Keratinocyte (primary cell): ENCODE results near the gene PSMD12. TPM values are rescaled to one million over a fixed set of nuclear protein-coding genes. Genes with fewer than 3 reads are reported as not detected.

Source experiments
- DNase-seq: peaks from one replicate; pipeline ENCODE4 v3.0.0-alpha.2; 2011; ENCODE audit warnings: low read depth, missing footprints, low spot score
- FAIRE-seq: peaks from 2 replicates; lab custom pipeline; 2011; peaks lifted over from hg19 to GRCh38; lab: Jason Lieb, UNC
- H2AFZ ChIP-seq: 2 replicates; pipeline ENCODE4 v1.6.0; 2012; ENCODE audit warnings: low read length, control low read depth, inconsistent platforms; ENCODE audit not compliant: control insufficient read depth
- H3K27ac ChIP-seq: 2 replicates; pipeline ENCODE4 v1.5.1; 2011; ENCODE audit warnings: low read length; ENCODE audit not compliant: control insufficient read depth, insufficient read depth
- H3K27me3 ChIP-seq: 3 replicates; pipeline ENCODE4 v1.6.0; 2011; ENCODE audit warnings: low read length; ENCODE audit not compliant: control insufficient read depth, insufficient read depth; ENCODE audit errors: extremely low read depth
- H3K36me3 ChIP-seq, 2 experiments: 2 replicates in 1 of 2; 3 replicates in 1 of 2; pipeline ENCODE4 v1.5.1; 2011; ENCODE audit warnings: low read length in 2 of 2, mild to moderate bottlenecking in 1 of 2; ENCODE audit not compliant: control insufficient read depth in 2 of 2, insufficient read depth in 2 of 2; ENCODE audit errors: extremely low read depth in 1 of 2
- H3K4me1 ChIP-seq: 3 replicates; pipeline ENCODE4 v1.5.1; 2011; ENCODE audit warnings: low read length; ENCODE audit not compliant: control insufficient read depth, insufficient read depth; ENCODE audit errors: extremely low read depth
- H3K4me2 ChIP-seq: 3 replicates; pipeline ENCODE4 v1.6.0; 2011; ENCODE audit warnings: low read depth, low read length; ENCODE audit not compliant: control insufficient read depth, insufficient read depth; ENCODE audit errors: extremely low read depth
- H3K4me3 ChIP-seq, 3 experiments: fragments of 200-600 bp in 1 of 3; sonication (generic) in 1 of 3; 2 replicates in 2 of 3; 3 replicates in 1 of 3; pipeline ENCODE4 v1.5.1; 2011 to 2016; ENCODE audit warnings: low read length in 3 of 3, mild to moderate bottlenecking in 3 of 3, control low read depth in 2 of 3, inconsistent platforms in 1 of 3, low read depth in 1 of 3, mixed read lengths in 1 of 3, mixed run types in 1 of 3, moderate library complexity in 1 of 3; ENCODE audit not compliant: control insufficient read depth in 2 of 3, insufficient read depth in 2 of 3; ENCODE audit errors: extremely low read depth in 1 of 3
- H3K79me2 ChIP-seq: 2 replicates; pipeline ENCODE4 v1.6.0; 2012; ENCODE audit warnings: low read length; ENCODE audit not compliant: control insufficient read depth, insufficient read depth
- H3K9ac ChIP-seq: 3 replicates; pipeline ENCODE4 v1.6.0; 2011; ENCODE audit warnings: low read length; ENCODE audit not compliant: control insufficient read depth, insufficient read depth; ENCODE audit errors: extremely low read depth
- H3K9me1 ChIP-seq: 3 replicates; pipeline ENCODE4 v1.6.0; 2011; ENCODE audit warnings: low read length; ENCODE audit not compliant: control insufficient read depth, insufficient read depth; ENCODE audit errors: extremely low read depth
- H3K9me3 ChIP-seq: 2 replicates; pipeline ENCODE4 v1.5.1; 2012; ENCODE audit warnings: low read depth, low read length; ENCODE audit not compliant: control insufficient read depth
- H4K20me1 ChIP-seq: 3 replicates; pipeline ENCODE4 v1.6.0; 2011; ENCODE audit warnings: low read length; ENCODE audit not compliant: control insufficient read depth, insufficient read depth; ENCODE audit errors: extremely low read depth
- EZH2 ChIP-seq: IDR thresholded peaks from one replicate; pipeline ENCODE4 v1.6.1; 2012; ENCODE audit warnings: inconsistent platforms, mild to moderate bottlenecking, low read length, moderate library complexity
- dilution Hi-C: fragments of 300-500 bp; cut with MboI; formaldehyde crosslinking; loops from one replicate; pipeline ENCODE4 v1.7.0; 2020; ENCODE audit warnings: low sequenced_read_pairs; ENCODE audit not compliant: extremely low pct_ligation_motif_present
- polyA plus RNA-seq, 5 experiments: library from polyadenylated mRNA; depleted of rRNA in 3 of 5; stranded (reverse) in 3 of 5; stranded (forward) in 1 of 5; unstranded in 1 of 5; fragments of >200 nt; gene quantifications; 1 replicate in 1 of 5; 2 replicates in 3 of 5; 3 replicates in 1 of 5; pipeline versions ENCODE4 v1.2.1 to v1.2.3, GENCODE V29; 2011 to 2012; ENCODE audit warnings: missing spikeins in 2 of 5, low read depth in 1 of 5, low replicate concordance in 1 of 5
- TF ChIP-seq, protein P1 (sequence below), 3 experiments: IDR thresholded peaks in 1 of 3; conservative IDR thresholded peaks in 1 of 3; optimal IDR thresholded peaks in 1 of 3; 2 replicates in 2 of 3; 3 replicates in 1 of 3; pipeline versions ENCODE3 to v1.5.1; 2011; ENCODE audit warnings: low read length in 3 of 3, mild to moderate bottlenecking in 3 of 3, moderate library complexity in 2 of 3, control low read depth in 1 of 3, inconsistent platforms in 1 of 3; ENCODE audit not compliant: insufficient read depth in 2 of 3; ENCODE audit errors: extremely low read depth in 1 of 3

The PSMD12 gene
- polyA plus RNA-seq, 1 donor (not counting 4 experiments of a cell fraction or from before 2014, with no cell fraction given), result 68.4 TPM

DNA sequence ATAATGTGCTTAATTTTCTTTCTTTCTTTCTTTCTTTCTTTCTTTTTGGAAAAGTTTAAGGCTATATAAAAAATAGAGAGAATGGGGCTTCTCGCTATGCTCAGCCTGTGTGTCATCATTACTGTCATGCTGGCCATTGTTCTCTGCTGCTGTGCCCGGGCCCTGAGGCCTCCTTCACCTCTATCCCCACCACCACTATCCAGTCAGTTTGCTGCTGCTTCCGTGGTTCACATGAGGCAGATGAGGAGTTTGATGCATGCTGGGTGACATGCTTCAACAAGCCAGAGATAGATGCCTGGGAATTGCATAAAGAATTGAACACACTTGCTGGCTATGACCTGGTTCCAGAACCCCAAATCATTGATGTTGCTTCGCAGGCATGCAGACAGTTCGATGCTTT lies 47.0 kb upstream of the PSMD12 start:
- TF ChIP-seq, protein P1, sequence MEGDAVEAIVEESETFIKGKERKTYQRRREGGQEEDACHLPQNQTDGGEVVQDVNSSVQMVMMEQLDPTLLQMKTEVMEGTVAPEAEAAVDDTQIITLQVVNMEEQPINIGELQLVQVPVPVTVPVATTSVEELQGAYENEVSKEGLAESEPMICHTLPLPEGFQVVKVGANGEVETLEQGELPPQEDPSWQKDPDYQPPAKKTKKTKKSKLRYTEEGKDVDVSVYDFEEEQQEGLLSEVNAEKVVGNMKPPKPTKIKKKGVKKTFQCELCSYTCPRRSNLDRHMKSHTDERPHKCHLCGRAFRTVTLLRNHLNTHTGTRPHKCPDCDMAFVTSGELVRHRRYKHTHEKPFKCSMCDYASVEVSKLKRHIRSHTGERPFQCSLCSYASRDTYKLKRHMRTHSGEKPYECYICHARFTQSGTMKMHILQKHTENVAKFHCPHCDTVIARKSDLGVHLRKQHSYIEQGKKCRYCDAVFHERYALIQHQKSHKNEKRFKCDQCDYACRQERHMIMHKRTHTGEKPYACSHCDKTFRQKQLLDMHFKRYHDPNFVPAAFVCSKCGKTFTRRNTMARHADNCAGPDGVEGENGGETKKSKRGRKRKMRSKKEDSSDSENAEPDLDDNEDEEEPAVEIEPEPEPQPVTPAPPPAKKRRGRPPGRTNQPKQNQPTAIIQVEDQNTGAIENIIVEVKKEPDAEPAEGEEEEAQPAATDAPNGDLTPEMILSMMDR (optimal IDR thresholded peaks at IDR 0.05 in 1 of 3, IDR thresholded peaks at IDR 0.05 in 1 of 3, conservative IDR thresholded peaks at IDR 0.05 in 1 of 3; ENCODE audit: extremely low read depth in 1 of 3, insufficient read depth in 2 of 3, low read length in 3 of 3), result no peak
- TF ChIP-seq EZH2, result no peak
- Histone ChIP-seq H3K4me2 (peak overlapping the region; percentile 49), H3K4me1 (peaks cover 13% of the 10 kb centered on the region), H3K79me2 (peaks cover 37% of the 10 kb centered on the region), H3K4me3 (no peak overlapping the region), H3K9me3 (no peaks in the 10 kb centered on the region), H3K9ac (no peak overlapping the region), H3K36me3 (peaks cover 0 to 2% of the 10 kb centered on the region in 2 experiments), H4K20me1 (no peaks in the 10 kb centered on the region), H3K9me1 (no peaks in the 10 kb centered on the region), H3K27me3 (no peaks in the 10 kb centered on the region), H2AFZ (no peak overlapping the region), H3K27ac (peak overlapping the region; percentile 70)
- DNase-seq (peak; percentile 85), FAIRE-seq (peak; percentile 95)
- dilution Hi-C loops, result no loop called here

DNA sequence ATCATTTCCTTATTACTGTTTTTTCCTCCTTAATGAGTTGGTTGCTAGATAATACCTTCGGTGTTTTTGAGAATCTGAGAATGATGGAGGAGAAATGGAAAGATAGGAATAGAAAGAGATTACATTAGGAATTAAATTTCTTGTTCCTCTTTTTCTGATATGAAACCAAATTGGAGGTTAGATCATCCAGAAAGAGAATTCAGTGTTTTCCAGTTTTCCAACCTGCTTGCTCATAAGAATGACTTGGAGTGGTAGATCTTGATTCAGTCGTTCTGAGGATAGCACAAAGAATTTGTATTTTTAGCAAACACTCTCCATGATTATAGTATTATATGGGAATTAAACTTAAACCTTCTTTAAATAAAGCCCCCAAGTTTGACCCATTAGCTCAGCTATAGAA lies 46.6 kb upstream of the PSMD12 start:
- no peaks in the 10 kb centered on the region for H4K20me1 ChIP-seq
- TF ChIP-seq, protein P1 (optimal IDR thresholded peaks at IDR 0.05 in 1 of 3, IDR thresholded peaks at IDR 0.05 in 1 of 3, conservative IDR thresholded peaks at IDR 0.05 in 1 of 3; ENCODE audit: extremely low read depth in 1 of 3, insufficient read depth in 2 of 3, low read length in 3 of 3), result no peak
- TF ChIP-seq EZH2, result no peak
- peak overlapping the region; percentile 56 for H3K27ac ChIP-seq
- H3K9ac ChIP-seq, result no peak overlapping the region
- H2AFZ ChIP-seq, result no peak overlapping the region
- DNase-seq (no peak), FAIRE-seq (no peak)
- H3K27me3 ChIP-seq, result no peaks in the 10 kb centered on the region
- peaks cover 0 to 2% of the 10 kb centered on the region in 2 experiments for H3K36me3 ChIP-seq
- no peaks in the 10 kb centered on the region for H3K9me3 ChIP-seq
- H3K4me1 ChIP-seq, result peaks cover 13% of the 10 kb centered on the region
- peaks cover 36% of the 10 kb centered on the region for H3K79me2 ChIP-seq
- no peak overlapping the region for H3K4me3 ChIP-seq
- dilution Hi-C loops, result no loop called here
- H3K9me1 ChIP-seq, result no peaks in the 10 kb centered on the region
- peak overlapping the region; percentile 49 for H3K4me2 ChIP-seq
